HG02852 (cell line): ENCODE data around the gene PELI2.

Experiments used
- ATAC-seq: cut with Tn5 transposase; IDR thresholded peaks from one replicate; pipeline ENCODE4 v1.9.1; 2021; ENCODE audit warnings: mild to moderate bottlenecking, moderate library complexity; ENCODE audit not compliant: unreplicated experiment

The PELI2 gene

DNA sequence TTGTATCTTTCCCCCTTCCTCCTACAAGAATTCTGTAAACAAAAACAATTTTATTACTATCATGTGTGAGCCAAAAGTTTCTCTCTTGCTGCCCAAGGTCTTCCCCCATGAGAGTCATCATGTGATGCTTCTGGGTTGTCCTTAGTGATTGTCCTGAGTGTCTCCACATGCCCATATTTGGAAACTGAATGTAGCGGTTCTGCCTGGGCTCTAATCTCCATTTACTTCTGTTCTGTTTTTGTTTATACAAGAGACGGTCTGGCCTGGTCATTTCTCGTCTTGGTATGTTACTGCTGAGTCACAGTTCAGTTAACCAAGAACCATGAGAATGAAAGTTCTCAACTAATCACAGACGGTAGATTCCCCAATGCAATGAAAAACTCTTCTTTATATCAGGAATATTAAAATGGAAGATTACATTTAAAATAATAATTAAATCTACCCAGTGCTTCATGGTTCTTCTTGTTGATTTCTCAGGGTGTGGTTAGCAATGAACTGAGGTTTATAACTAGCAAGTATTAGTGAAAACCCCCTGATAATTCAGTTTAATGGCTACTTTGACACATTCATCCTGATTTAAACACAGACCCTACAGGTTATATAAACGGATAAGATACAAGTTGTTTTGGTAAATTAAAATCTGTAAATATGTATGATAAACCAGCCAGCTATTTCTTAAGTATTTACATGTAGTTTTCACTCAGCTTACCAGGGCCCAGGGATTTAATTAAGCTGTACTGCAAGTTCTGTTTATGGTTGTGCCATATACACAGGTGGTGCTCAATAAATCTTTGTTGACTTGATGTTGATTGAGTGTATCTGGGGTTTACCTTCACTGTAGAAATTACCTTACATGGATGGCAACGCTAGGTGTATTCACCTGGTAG is 81.1 kb downstream of the PELI2 start:
- peak; percentile 38 for ATAC-seq

DNA sequence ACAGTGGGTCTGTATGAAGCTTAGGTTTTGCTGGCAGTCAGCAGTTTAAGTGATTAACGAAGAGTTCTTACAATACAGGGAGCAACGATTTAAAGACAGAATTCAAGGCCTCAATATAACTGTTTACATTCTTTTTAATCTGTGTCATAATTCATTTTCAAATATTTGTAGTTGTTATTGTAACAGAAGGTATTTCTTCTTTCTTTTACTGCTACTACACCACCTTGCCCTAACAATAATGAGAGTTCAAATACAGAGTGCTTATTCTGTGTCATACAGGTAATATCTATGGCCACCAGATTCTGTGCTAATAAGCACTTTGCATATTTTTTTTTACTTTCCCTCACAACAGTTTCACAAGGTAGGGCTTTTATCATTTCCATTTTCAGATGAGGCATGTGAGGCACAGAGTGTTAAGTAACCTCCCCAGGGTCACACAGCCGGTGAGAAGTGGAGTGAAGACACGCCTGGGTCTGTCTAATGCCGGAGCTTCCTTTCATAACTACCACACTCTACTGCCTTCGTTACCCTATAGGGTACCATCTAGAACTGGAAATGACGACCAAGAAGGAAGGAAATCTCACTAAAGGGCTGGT is 81.9 kb downstream of the PELI2 start:
- peak; percentile 66 for ATAC-seq

DNA sequence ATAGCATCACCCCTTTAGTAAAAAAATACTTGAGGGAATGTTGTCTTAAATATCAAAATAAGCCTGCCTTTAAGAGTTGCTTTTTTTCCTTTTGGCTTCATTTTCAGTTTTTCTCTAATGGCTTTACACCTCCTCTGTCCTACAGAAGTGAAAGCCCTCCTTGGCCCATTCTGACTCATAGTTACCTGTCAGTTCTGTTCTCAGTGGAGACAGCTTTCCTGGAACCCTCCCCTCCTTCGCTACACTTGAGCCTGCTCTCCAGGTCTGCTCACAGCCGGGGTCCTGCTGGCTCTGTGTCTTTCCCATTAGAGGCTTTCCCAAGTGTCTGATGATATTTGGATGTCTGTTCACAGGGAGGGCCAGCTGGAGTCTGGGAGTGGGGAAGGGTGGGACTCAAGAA is 84.0 kb downstream of the PELI2 start:
- ATAC-seq, result peak; percentile 71

DNA sequence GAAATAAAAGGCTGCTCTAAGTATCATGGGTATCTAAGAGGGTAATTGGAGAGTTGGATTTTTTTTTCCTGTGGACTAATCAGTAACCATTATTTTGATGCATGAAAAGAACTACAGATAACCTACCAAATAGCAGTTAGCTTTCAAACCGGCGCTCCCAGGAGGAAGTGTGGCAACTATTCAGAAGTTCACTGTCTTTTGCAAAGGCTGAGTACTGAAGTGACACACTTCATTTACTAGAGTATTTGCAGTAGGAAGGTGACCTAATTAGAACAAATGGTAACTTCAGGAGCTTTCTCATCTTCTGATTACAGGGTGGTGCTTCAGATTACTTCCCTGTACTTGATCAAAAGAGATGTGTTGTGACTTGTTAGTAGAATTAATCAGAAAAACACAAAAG is 87.7 kb downstream of the PELI2 start:
- no peak for ATAC-seq

DNA sequence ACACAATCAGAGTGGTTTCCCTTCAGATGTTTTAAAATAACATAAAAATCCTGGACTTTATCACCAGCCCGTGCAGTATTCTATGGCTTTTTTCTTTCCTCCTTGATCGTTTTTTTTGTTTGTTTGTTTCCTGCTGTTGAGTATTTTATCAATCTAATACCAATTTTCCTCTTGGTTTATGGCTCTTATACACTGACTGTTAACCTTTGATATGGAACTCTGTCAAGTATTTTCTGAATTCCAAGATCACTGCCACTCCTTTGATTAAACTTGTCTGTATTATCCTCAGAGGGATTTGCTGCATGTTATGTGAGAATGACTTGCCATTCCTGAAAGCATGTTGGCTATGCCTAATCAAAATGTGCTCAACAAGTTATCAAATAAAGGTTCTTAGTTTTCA is 88.4 kb downstream of the PELI2 start:
- no peak for ATAC-seq

DNA sequence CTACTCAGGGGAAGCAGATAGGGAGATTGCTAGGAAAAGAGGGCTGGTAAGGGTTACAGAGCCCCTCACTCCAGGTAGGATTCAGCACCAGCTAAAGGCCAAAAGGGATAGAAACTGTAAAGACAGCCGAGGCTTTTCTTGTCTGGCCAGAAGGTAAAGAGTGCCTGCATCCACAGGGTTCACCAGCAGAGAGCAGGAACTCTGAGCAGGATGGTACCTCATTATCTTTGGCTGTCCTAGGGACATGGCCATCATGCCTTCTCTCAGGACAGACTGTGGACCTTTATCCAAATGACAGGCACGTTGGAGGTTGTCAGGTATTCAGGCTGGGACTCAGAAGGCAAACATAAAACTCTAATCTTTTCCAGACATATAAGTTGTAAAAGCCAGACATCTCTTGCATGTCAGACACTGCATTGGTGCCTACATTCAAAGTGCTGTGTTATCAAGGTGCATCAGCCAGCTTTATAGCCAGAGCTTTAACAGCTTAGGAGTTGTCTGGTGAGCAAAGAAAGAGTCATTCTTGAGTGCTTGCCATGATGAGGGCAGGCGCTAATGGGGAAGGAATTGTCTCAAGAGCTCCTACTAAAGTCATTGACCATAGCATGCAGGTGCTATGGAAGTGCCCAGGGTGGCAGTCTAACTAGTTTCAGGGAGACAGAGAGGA is 89.5 kb downstream of the PELI2 start:
- no peak for ATAC-seq

DNA sequence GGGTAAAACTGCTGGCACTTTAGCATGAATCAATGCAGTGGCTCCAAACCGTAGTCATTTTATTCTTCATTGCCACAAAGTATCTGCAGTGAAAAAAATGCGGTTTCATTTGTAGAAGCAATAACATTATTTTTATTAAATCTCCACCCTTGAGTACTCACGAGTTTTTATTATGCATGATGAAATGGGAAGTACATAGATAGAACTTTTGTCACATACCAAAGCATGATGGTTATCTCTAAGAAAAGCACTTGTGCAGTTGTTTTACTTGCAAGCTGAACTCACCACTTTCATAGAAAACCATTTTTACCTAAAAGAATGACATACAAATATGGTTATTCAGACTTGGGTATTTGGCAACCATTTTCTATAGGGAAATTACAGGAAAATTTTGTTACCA is 90.3 kb downstream of the PELI2 start:
- ATAC-seq, result no peak

DNA sequence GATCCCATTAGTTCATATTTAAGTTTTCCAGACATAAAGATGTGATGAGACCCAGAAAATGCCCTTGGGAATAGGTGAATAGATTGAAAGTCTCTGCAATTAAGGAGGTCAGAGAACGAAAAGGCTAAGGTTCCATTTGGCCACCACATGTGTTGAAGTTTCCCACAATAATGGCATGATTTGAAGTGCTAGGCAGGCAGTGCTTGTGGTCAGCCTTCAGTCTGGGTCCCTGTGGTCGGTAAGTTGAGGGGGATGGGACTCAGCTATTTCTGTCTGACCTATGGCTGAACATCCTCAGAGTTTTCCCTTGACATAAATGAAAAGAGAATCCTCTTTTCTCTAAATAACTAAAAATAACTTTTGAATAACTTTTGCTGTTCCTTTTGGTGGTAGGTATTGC is 92.4 kb downstream of the PELI2 start:
- no peak for ATAC-seq

DNA sequence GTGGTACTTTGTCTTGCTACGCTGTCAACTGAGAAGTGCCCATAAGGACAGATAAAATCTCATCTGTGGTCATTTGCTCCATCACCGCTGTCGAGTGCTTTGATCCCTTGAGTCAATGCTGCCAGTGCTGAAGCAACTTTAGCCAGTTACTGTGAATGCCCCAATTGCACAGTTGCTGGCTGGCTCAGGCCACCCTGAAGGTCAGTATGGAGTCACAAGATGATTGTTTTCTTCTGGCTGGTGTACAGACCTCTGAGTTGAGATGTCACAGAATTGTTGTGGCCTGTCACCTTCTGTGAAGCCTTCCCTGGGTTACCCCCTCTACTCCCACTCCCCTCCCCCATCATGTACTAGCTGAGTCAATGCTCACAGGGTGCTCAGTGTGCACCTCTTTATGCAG is 92.9 kb downstream of the PELI2 start:
- no peak for ATAC-seq

DNA sequence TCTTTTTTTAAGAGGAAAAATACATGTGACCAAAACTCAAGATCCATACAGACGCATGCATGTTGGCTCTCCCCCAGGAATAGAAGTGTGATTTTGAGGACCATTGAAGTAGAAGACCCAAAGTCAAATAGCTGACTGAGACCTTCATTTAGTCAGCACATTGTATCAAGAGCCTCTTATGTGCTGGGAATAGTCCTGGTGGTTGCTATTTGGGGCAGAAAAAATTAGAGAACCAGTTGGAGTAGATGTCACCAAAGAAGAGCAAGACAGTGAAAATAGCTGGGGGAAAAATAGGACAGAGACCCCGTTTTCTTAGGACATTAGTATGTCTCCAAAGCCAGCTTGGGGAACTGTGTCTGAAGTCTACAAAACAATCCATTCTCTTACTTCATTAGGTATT is 93.6 kb downstream of the PELI2 start:
- no peak for ATAC-seq

DNA sequence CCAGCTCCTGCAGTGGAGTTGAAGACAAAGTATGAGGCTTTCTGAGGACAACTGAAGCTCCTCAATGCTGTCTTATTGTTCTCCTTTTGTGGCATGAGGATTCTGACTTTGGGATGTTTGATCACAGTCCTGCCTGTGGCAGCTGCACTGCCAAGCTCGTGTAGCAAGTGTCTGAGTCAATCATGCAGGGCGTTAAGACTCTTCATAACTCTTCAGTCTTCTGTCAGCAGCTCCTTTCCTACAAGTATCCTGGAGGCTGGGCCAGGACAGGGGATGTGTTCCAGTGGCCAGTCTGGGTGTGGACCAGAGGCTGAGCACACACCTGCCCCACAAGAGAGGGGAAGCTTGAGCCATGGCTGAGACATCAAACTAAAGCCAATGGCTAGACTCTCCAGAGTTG is 94.3 kb downstream of the PELI2 start:
- ATAC-seq, result no peak

DNA sequence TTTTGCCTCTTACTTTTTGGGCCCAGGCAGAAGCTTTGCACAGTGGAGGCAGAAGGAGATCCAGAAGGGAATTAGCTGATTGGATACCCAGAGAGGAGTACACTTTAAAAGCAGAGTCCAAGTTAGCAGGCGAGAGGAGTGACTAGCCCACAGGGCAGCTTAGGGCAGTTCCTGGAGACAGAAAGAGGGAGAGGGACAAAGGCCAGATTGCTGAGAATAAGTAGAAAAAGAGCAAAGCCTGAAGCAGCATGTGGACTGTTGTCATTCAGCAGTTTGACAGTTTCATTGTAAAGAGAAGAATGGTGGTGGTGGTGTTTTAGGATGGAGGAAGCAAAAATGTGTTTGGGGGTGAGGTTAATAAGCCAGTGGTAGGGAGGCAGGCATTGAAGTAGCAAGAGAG is 95.1 kb downstream of the PELI2 start:
- no peak for ATAC-seq

DNA sequence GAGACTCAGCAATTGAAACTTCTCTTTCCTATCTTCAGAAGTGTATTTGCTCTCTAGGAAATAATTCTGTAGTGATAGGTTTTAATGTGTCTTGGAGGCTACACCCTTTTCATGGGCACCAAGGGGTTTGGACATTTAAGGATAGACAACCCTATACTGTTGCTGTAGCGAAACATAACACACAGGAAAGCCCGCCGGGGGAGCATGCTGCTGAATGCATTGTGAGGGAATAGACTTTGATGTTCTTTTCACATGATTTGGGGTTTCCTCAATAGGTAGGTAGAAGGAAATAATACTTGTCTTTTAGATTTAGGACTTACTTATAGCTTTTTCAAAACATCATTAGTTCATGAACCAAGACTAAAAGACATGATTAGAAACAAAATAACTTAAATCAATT is 97.0 kb downstream of the PELI2 start:
- no peak for ATAC-seq

DNA sequence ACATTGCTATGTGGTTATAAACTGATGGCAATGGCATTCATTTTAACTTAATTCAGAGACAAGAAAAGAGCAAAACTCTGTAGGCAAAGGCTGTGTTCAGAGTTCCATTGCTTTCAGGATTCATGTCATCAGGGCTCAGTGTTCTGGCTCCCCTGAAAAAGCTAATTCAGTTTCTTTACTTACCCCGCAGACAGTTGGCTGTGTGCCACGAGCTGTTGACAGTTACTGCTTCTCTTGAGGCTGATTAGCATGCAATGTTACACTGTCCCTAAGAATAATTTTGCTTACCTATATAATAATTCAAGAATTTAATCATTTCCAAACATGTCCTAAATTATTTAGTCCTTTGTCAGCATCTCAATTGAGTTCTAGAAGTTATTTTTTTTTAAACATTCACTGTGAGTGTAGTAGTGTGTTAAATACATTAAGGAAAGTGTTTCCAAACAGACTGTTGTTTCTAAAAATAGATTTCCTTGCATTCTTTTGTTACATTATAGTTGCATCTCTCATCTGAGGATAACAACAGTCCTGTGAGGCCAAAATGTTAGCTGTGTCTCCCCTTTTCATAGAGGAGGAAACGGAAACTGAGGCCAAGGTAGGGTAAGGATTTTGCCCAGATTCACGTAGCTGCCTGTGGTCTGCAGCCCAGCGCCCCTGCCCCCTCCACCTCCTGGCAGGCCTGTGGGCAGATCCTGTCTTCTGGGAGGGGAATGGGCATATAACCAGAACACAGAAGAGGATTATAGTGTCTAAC is 98.6 kb downstream of the PELI2 start:
- ATAC-seq, result no peak

DNA sequence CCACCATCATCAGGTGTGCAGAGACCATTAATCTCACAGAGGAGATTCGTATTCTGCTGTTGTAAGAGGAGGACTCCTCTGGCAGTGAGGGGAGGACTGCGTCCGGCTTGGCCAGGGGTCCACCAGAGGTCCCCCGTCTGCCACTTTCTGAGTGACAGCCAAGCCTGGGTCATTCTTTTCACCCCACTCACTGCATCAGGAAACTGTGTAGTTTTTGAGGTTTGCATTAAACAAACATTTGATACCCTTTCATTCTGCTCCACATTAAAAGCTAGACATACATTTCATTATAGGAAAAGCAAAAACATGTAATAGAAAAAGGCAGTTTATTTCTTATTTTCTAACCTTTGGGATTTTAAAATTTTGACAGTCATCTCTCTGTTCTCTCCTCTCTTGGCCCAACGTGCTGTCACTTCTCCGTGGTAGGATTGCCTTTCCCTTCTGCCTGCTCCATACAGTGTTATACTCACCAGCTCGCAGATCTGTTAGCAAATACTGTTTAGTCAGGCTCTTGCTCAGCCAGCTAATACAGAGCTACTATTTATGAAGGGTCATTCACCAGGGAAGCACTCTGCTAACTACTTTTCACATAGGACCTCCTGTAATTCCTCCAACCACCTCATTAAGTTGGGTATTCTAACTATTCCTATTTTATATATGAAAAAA is 99.3 kb downstream of the PELI2 start:
- no peak for ATAC-seq

DNA sequence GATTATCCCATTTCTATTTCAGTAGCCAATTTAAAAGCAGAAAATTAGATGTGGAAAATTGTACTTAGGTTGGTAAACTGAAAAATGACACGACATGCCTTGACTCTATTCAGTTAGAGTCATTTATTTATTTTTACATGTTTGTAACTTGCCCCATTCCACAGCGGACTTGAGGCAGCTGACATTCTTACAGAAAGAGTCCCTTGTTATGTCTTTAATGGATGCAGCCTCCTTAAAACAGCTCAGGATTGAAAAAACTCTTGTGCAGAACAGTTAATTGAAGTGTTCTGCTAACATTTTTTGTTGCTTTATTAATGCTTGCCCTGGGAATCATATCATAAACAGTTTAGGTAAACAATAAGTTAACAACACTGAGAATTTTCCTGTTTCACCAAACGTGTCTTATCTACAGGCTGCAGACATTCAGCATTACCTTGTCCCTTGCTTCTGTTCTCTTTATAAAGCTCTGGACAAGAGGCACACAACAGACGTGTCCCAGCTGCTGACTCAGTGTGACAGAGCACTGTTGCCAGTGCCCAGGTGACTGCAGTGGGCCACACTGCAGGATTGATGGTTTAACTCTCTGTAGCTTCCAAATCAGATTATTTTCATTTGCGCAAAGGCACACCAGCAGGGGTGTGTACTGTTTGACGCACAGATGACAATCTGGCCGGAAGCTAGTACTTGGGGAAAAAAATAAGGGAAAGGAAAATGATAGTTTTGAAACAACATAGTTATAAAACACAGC is 101.6 kb downstream of the PELI2 start:
- no peak for ATAC-seq

DNA sequence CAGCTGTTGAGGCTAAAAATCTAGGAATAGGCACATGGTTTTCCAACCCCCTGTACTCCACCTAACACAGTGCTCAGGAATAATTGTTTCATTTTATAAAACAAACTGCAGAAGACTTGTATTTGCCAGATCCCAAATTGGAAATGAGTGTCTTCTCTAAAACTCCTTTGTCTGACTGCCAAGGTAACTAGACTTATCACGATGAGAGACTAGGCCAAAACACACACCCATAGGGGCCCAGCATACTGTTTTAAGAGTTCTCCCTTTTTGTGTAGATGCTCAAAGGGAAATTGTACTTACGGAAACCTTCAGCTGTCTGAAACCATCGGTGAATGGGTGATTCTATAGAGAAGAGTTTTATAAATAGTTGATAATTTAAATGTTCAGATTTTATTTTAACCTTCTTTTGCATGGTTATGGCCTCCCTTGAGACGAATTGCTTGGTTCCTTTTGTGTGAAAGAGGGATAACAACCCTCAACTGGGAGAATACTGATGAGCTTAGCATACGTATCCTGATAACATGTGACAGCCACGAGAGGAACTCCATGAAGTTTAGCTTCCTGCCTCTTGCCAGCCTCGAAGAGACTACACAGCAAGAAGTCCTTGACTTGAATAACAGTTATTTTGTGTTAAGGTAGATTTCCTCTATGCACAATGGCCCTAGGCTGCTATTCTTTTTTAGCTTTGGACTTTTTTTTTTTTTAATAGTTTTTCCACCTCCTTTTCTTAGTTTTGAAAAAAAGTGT is 103.3 kb downstream of the PELI2 start:
- ATAC-seq, result no peak

DNA sequence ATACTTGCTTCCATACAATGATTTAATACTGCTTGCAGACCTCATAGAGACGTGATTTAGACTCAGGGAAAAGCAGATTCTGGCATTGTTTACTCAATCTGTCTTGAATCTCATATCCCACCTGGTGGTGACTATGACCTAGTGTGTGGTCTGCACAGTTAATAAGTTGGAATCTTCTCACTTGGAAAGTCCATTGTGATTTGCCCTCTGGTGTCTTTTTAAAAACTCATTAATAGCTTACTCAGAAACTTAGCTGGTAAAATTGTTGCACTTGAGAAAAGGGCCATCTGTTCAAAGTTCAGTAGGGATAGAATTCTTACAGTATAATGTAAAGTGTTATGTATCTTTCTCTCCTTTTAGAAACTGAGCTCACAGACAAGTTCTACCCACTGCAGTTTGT is 106.0 kb downstream of the PELI2 start:
- ATAC-seq, result no peak
